ENCODE data around the gene HEBP1.

The HEBP1 gene

DNA sequence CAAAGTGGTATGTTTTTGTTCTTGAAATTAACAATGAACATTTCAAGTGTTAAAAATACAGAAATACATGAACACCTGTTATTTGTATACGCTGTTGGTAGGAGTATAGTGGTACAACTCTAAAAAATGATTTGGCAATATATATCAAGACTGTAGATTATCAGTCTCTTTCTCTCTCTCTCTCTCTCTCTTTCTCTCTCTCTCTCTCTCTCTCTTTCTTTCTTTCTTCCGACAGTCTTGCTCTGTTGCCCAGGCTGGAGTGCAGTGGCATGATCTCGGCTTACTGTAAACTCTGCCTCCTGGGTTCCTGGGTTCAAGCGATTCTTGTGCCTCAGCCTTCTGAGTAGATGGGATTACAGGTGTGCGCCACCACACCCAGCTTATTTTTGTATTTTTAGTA is 12.6 kb downstream of the HEBP1 start:
- no peak for DNase-seq

DNA sequence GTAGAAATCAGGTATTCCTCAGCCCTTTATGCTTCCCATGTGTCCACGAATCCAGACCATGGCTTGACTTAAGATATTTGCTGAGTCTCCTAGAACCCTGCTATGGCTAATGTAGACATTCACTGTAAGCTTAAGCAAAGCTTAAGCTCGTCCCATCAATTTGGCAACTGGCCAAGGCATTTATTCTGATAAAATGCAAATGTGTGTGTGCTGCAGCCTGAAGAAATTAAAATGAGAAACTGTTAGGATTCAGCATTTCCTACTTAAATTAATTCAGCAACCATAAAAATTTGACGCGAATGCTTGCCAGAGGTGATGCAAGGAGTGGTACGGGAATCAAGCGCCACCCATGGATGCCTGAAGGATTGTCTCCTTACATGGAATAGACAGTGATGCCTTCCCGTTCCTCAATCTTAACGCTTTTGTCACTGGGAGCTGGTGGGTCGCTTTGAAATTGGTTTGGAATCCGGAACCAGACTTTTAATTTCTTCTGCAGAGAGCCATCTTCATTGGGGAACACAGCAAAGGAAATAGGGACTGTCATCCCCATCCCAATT is 13.2 kb downstream of the HEBP1 start:
- DNase-seq: no peak

GRCh38 chr12:12985817-12986408 is 14.2 kb downstream of the HEBP1 start:
- DNase-seq: no peak

DNA sequence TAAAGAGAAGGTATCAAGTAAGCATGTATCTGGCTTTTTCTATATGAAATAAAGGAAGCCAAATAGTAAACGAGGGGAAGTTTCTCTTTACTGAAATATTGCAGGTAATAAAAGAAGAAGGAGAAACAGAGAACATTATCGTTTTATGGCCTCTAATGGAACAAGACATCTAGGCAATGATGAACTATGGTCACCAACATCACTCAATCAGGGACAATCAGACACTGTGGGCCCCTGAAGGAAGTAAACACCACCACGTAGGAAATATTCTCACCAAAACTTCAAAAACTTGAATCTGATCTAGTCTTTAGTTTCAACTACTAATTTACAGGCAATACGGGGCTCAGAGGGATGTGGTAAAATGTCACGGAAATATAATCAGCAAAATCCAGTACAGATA is 15.9 kb downstream of the HEBP1 start:
- DNase-seq: no peak

GRCh38 chr12:12983420-12984035 is 16.5 kb downstream of the HEBP1 start:
- DNase-seq: no peak

- no peak for DNase-seq
Observed at GRCh38 chr12:12982331-12982730, 17.7 kb downstream of the HEBP1 start.

GRCh38 chr12:12979731-12980259 is 20.3 kb downstream of the HEBP1 start:
- DNase-seq: no peak

DNA sequence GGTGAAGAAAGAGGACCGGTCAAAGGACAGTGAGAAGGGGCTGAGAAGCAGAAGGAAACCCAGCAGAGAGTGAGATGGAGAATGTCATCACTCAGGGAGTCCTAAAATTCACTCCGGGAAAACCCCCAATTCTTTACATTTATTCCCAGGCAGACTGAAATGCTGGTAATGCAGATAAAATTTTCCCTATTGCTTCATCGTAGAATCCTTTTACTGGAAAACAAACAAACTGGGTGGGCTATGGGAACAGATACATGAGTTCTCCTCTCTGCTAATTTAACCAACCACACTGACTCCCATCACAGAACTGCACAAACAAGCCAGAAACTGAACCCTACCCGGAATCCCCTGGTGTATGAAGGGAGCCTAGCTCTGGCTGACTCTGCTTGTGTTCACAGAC is 20.9 kb downstream of the HEBP1 start:
- no peak for DNase-seq

- DNase-seq: no peak
Observed at GRCh38 chr12:12977231-12977630, 22.8 kb downstream of the HEBP1 start.

DNA sequence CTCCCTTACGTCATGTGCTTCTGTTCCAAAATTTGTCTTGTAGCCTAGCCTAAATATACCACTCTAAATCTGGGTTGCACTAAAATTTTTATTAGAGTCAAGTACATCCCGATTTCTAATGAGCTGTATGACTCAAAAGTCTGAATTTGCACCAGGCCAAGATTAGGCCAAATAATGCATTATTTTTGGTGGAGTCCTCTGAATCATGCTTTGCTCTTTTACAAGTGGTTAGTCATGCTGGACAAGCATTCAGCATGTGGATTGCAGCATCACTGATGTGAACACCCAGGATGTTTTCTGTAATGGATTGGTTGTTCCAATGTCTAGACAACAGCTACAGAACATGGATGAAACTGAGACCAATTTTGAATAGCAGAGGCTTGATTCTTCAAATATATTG is 23.7 kb downstream of the HEBP1 start:
- DNase-seq: no peak

DNA sequence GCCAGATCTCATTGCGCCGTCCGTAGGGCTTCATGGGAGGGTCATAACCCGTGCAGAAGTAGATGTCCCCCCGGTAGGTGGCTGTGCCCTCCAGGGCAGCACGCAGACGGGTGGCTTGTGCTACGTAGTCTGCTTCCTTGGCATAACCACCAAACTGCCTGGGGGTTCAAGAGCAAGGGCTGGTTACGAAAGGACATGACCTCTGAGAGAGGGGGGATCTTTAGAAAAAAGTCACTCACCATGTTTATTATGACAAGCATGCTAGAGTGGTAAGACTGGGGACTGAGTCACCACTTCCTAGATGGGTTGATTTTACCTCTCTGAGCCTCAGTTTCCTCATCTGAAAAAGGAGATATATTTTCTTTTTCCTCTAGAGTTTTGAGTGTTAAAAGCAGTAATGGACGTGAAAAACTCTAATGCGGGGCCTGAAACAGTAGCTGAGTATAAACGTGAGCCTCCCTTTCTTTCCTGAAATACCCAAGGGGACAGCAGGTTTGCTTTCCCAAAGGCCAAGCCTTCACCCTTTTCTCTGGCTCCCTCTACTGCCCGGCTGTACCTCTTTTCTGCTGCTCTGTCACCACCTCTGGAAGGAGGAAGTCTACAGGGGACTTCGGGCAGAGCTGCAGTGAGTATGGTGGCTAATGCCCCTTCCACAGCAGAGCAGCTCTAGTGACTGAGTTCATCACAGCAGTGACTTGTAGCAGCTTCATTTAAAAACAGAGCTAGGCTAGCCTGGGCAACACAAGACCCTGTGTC is 24.6 kb downstream of the HEBP1 start:
- no peak for DNase-seq

DNA sequence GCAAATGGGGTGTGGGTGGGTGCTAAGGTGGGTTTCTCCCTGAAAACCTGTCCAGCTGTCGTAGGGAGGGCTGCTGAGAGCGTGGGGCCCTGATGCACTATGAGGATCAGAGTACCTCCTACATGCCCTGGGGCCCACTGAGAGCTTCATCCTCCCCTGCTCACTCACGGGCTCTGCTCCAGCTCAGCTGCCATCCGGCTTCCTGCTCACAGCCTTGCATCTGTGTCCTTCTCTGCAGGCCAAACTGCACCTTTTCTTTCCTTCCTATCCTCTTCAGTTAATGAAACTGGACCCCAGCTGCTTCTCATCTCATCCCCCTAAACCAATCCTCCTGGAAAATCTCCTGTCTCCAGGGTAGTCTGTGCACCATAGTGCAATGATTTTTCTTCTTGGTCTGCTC is 25.9 kb downstream of the HEBP1 start:
- no peak for DNase-seq

GRCh38 chr12:12973019-12973418 is 27.0 kb downstream of the HEBP1 start:
- DNase-seq: no peak

DNA sequence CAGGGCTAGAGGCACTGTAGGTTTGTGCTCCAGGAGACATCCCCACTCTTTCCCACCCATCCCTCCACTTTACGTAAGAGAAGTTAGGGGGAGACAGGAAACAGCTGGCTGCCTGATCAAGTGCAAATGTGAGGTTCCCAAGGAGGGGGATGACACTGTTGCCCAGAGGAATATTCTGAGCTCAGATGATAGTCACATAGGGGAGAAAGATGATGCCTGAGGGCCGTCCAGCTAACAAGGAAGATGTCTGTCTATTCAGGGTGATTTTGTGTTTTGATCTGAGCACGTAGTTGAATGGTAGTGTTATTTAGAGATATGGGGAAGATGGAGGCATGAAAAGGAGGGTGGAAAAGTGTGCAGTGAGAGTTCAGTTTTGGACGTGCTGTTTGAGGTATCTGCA is 34.2 kb downstream of the HEBP1 start:
- no peak for DNase-seq

- no peak for DNase-seq
Observed at GRCh38 chr12:12964255-12964654, 35.8 kb downstream of the HEBP1 start.

DNA sequence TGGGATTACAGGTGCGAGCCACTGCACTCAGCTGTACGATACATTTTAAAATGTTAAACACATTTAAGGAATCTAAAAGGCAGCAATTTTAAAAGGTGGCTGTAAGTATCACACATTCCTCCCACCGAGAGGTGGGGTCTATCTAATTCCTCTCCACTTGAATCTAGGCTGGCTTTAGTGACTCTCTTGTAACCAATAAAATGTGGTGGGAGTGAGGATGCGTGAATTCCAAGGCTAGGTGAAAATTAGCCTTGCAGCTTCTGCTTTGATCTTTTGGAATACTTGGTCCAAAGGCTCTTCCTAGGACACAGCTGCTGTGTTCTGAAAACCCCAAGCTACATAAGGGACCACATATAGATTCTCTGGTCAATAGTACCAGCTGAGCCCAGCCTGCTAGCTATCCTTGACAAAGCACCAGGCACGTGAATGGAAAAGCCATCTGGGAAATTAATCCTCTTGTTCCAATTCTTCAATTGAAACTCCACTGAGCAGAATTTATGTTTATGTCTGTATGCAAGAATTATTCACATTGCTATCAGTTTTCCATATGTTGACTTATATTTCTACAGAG is 39.3 kb downstream of the HEBP1 start:
- no peak for DNase-seq

GRCh38 chr12:12958886-12959285 is 41.2 kb downstream of the HEBP1 start:
- no peak for DNase-seq

GRCh38 chr12:12954878-12955625 is 45.0 kb downstream of the HEBP1 start:
- no peak for DNase-seq

DNA sequence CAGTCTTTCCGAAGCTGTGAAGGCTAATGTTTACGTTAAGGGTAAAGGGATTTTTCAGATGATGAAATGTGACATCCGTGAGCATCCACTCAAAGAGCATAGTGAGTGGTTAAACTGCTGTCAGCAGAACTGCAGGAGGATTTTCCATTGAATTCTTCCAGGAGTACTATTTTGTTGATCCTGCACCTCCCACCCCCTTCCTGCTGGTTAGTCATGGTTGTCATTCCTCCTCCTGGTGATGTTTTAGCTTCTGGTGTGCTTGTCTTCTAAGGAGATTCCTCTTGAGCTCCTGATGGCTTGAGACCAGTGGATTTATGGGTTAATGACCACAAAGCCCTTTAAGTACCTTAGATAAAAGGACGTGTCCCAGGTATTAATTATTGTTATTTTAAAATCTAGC is 45.7 kb downstream of the HEBP1 start:
- no peak for DNase-seq

GRCh38 chr12:12952036-12952435 is 48.0 kb downstream of the HEBP1 start, which contains the start of gene GPRC5D:
Gene GPRC5D (minus strand): TSS chr12:12952170. CDS start chr12:12950384, 1,786 bp downstream.
- DNase-seq: no peak

- no peak for DNase-seq
Observed at GRCh38 chr12:12951504-12951903, 48.6 kb downstream of the HEBP1 start.

- no peak for DNase-seq
Observed at GRCh38 chr12:12947902-12948301, 52.2 kb downstream of the HEBP1 start.
